HCT116 (cell line): ENCODE data around the gene ZBTB24. TPM values are rescaled to one million over a fixed set of nuclear protein-coding genes. Genes with fewer than 3 reads are reported as not detected.

Experiments
- ATAC-seq: fragments of 200-7000 bp; cut with Tn5 transposase; 2 replicates; pipeline ENCODE4 v1.9.1; 2020; ENCODE audit warnings: mild to moderate bottlenecking, moderate library complexity
- BruUV-seq: library from RNA; stranded (reverse); fragments of 400-500 nt; replicated peaks from 2 replicates; lab custom pipeline; 2021; lab: Mats Ljungman, UMichigan
- CTCF ChIA-PET: fragments of 300-600 bp; sonication (Branson Sonifier 250); formaldehyde crosslinking; loops from one replicate; lab custom pipeline; 2021; ENCODE audit warnings: antibody characterized with exemption; lab: Charles Lee
- POLR2A ChIA-PET: fragments of 300-600, 350-600 bp; sonication (Branson Sonifier 250); formaldehyde crosslinking; loops from one replicate; lab custom pipeline; 2021; ENCODE audit warnings: antibody characterized with exemption; lab: Charles Lee
- RAD21 ChIA-PET, 2 experiments: fragments of 300-600 bp; sonication (Branson Sonifier 250); formaldehyde crosslinking; loops; one replicate each; lab custom pipeline; 2023; ENCODE audit warnings: low total read pairs in 2 of 2; ENCODE audit not compliant: uncharacterized antibody in 2 of 2, unreplicated experiment in 2 of 2, low non-redundant PET in 1 of 2; lab: Charles Lee
- DNase-seq: peaks from one replicate; pipeline ENCODE4 v3.0.0-alpha.2; 2010; ENCODE audit warnings: low read depth, low spot score
- H2AFZ ChIP-seq: fragments of 200-600 bp; shearing (Covaris generic), sonication (generic); 2 replicates; pipeline ENCODE4 v1.6.1; 2017; ENCODE audit warnings: low read depth, mixed run types, mixed read lengths, antibody characterized with exemption, low read length; ENCODE audit not compliant: poor library complexity, severe bottlenecking
- H3K27ac ChIP-seq: 2 replicates; pipeline ENCODE4 v1.5.1; 2012; ENCODE audit warnings: low read depth, low read length
- H3K27me3 ChIP-seq: fragments of 200-600 bp; sonication (generic); 2 replicates; pipeline ENCODE4 v1.6.1; 2016; ENCODE audit warnings: mixed run types, low read length, mixed read lengths; ENCODE audit not compliant: insufficient read depth
- H3K36me3 ChIP-seq, 2 experiments: fragments of 200-500 bp in 1 of 2; fragments of 200-600 bp in 1 of 2; sonication (Bioruptor generic) in 1 of 2; sonication (generic) in 1 of 2; 2 replicates each; pipeline versions ENCODE4 v1.5.1 to v1.6.1; 2014 to 2016; ENCODE audit warnings: low read length in 2 of 2, inconsistent platforms in 1 of 2, mixed read lengths in 1 of 2, mixed run types in 1 of 2; ENCODE audit not compliant: insufficient read depth in 2 of 2, control insufficient read depth in 1 of 2
- H3K4me1 ChIP-seq, 2 experiments: fragments of 200-600 bp in 1 of 2; sonication (generic) in 1 of 2; 2 replicates each; pipeline versions ENCODE4 v1.5.1 to v1.6.1; 2012 to 2017; ENCODE audit warnings: low read length in 2 of 2, inconsistent platforms in 1 of 2, mild to moderate bottlenecking in 1 of 2, mixed read lengths in 1 of 2, mixed run types in 1 of 2, moderate library complexity in 1 of 2; ENCODE audit not compliant: insufficient read depth in 2 of 2, control insufficient read depth in 1 of 2
- H3K4me2 ChIP-seq: fragments of 200-600 bp; sonication (generic); 2 replicates; pipeline ENCODE4 v1.6.1; 2017; ENCODE audit warnings: mixed run types, low read length, mixed read lengths
- H3K4me3 ChIP-seq, 2 experiments: fragments of 200-600 bp in 1 of 2; sonication (generic) in 1 of 2; replicated peaks in 1 of 2; 2 replicates each; pipeline ENCODE4 v1.5.1; 2011 to 2016; ENCODE audit warnings: low read length in 2 of 2, control low read depth in 1 of 2, low read depth in 1 of 2, mild to moderate bottlenecking in 1 of 2, mixed read lengths in 1 of 2, mixed run types in 1 of 2
- H3K79me2 ChIP-seq: fragments of 200-600 bp; sonication (generic); 2 replicates; pipeline ENCODE4 v1.6.1; 2017; ENCODE audit warnings: mild to moderate bottlenecking, mixed run types, low read length, moderate library complexity, mixed read lengths; ENCODE audit not compliant: insufficient read depth
- H3K9ac ChIP-seq: fragments of 200-600 bp; sonication (generic); 2 replicates; pipeline ENCODE4 v1.6.1; 2016; ENCODE audit warnings: low read length, mixed read lengths
- H3K9me2 ChIP-seq: fragments of 200-600 bp; sonication (generic), shearing (Covaris generic); 2 replicates; pipeline ENCODE4 v1.6.1; 2017; ENCODE audit warnings: mixed run types, mild to moderate bottlenecking, moderate library complexity; ENCODE audit not compliant: insufficient read depth
- H3K9me3 ChIP-seq, 2 experiments: fragments of 200-500 bp in 1 of 2; fragments of 200-600 bp in 1 of 2; sonication (Bioruptor generic) in 1 of 2; sonication (generic) in 1 of 2; 2 replicates each; pipeline ENCODE4 v1.6.1; 2014 to 2017; ENCODE audit warnings: low read length in 2 of 2, mixed read lengths in 2 of 2, inconsistent platforms in 1 of 2, low read depth in 1 of 2, mild to moderate bottlenecking in 1 of 2, mixed run types in 1 of 2, moderate library complexity in 1 of 2; ENCODE audit not compliant: control insufficient read depth in 1 of 2, insufficient read depth in 1 of 2
- H4K20me1 ChIP-seq: fragments of 200-600 bp; sonication (generic), shearing (Covaris generic); 2 replicates; pipeline ENCODE4 v1.6.1; 2017; ENCODE audit warnings: mixed run types, mild to moderate bottlenecking, moderate library complexity; ENCODE audit not compliant: insufficient read depth
- CTCF ChIP-seq, 3 experiments: fragments of 200-600 bp in 1 of 3; sonication (generic) in 1 of 3; IDR thresholded peaks in 2 of 3; conservative IDR thresholded peaks in 1 of 3; 2 replicates each; pipeline ENCODE4 v1.5.1; 2012 to 2017; ENCODE audit warnings: low read depth in 2 of 3, low read length in 2 of 3, antibody characterized with exemption in 1 of 3, borderline replicate concordance in 1 of 3, control low read depth in 1 of 3, mild to moderate bottlenecking in 1 of 3, mixed read lengths in 1 of 3, mixed run types in 1 of 3, moderate library complexity in 1 of 3; ENCODE audit not compliant: insufficient read depth in 1 of 3
- POLR2A ChIP-seq: IDR thresholded peaks from 2 replicates; pipeline ENCODE4 v1.7.0; 2011; ENCODE audit warnings: borderline replicate concordance; ENCODE audit not compliant: insufficient read depth, insufficient read length; ENCODE audit errors: extremely low read depth
- REST ChIP-seq: IDR thresholded peaks from 2 replicates; pipeline ENCODE4 v1.6.1; 2012; ENCODE audit warnings: low read depth
- SP1 ChIP-seq: IDR thresholded peaks from 2 replicates; pipeline ENCODE4 v1.6.1; 2012; ENCODE audit warnings: low read depth
- intact Hi-C: fragments of 100-400 bp; cut with micrococcal nuclease; formaldehyde crosslinking; loops from 2 replicates; pipeline ENCODE4 v1.10.0; 2022
- total RNA-seq: library from RNA; stranded (reverse); gene quantifications from one replicate; pipeline ENCODE4 v1.2.1, GENCODE V29; 2021; ENCODE audit not compliant: unreplicated experiment

ZBTB24 gene
- total RNA-seq, 1 experiment from 2014 or later: 11.3 TPM

GRCh38 chr6:109490713-109491112 lies 7.7 kb upstream of the ZBTB24 start:
- Histone ChIP-seq H3K9me2 (no peaks in the 10 kb centered on the region), H3K9me3 (no peaks in the 10 kb centered on the region), H3K79me2 (no peaks in the 10 kb centered on the region), H3K4me2 (no peak overlapping the region), H3K4me3 (no peak overlapping the region), H2AFZ (no peak overlapping the region), H3K27ac (no peak overlapping the region), H3K36me3 (no peaks in the 10 kb centered on the region), H3K4me1 (no peaks in the 10 kb centered on the region), H3K27me3 (no peaks in the 10 kb centered on the region), H4K20me1 (no peaks in the 10 kb centered on the region), H3K9ac (no peak overlapping the region)
- TF ChIP-seq POLR2A (no peak), CTCF (IDR thresholded peaks at IDR 0.05 in 2 of 3, conservative IDR thresholded peaks at IDR 0.05 in 1 of 3; ENCODE audit: borderline replicate concordance in 1 of 3, insufficient read depth in 1 of 3, low read depth in 2 of 3, low read length in 2 of 3) (no peak), REST (no peak), SP1 (no peak)
- no peak for DNase-seq
- RAD21 ChIA-PET: no interaction called here
- intact Hi-C loops: no loop called here
- ATAC-seq: no peak
- POLR2A ChIA-PET: no interaction called here
- CTCF ChIA-PET: no interaction called here
- BruUV-seq: no TSS peak
